BLaER1 treated with 17β-estradiol and CSF1 and Interleukin-3, amounts not matched to agents 10 nM and 100 nM (cell line): ENCODE measurements around the gene RHOJ.

Source experiments
- H3K27ac ChIP-seq, 11 experiments: shearing (Covaris generic); formaldehyde crosslinking; 2 replicates each; pipeline ENCODE4 v1.8.1; 2022
- H3K27me3 ChIP-seq, 11 experiments: shearing (Covaris generic); formaldehyde crosslinking; 2 replicates each; pipeline ENCODE4 v1.8.1; 2022
- H3K36me3 ChIP-seq, 11 experiments: shearing (Covaris generic); formaldehyde crosslinking; 2 replicates each; pipeline ENCODE4 v1.8.1; 2022
- H3K4me1 ChIP-seq, 10 experiments: shearing (Covaris generic); formaldehyde crosslinking; 2 replicates each; pipeline ENCODE4 v1.8.1; 2022
- H3K4me2 ChIP-seq, 11 experiments: shearing (Covaris generic); formaldehyde crosslinking; 2 replicates each; pipeline ENCODE4 v1.8.1; 2022
- H3K4me3 ChIP-seq, 10 experiments: shearing (Covaris generic); formaldehyde crosslinking; 2 replicates each; pipeline ENCODE4 v1.8.1; 2022
- H3K9ac ChIP-seq, 11 experiments: shearing (Covaris generic); formaldehyde crosslinking; 2 replicates each; pipeline ENCODE4 v1.8.1; 2022
- H3K9me3 ChIP-seq, 11 experiments: shearing (Covaris generic); formaldehyde crosslinking; replicated peaks in 1 of 11; 2 replicates each; pipeline ENCODE4 v1.8.1; 2022
- H4K20me1 ChIP-seq, 11 experiments: shearing (Covaris generic); formaldehyde crosslinking; 2 replicates each; pipeline ENCODE4 v1.8.1; 2022
- Cebpa-rat ChIP-seq, 11 experiments: shearing (Covaris generic); IDR thresholded peaks; 2 replicates each; pipeline ENCODE4 v1.8.1; 2022

The RHOJ gene

GRCh38 chr14:63342371-63342770 is 138.1 kb downstream of the RHOJ start:
- Histone ChIP-seq H3K27me3 (no peaks in the 10 kb centered on the region), H3K27ac (no peak overlapping the region), H3K4me2 (no peak overlapping the region), H3K4me3 (no peak overlapping the region), H3K9ac (no peak overlapping the region), H3K9me3 (peaks cover 0 to 6% (median 0%) of the 10 kb centered on the region in 11 experiments; a peak in 2 of 22 replicates), H4K20me1 (no peaks in the 10 kb centered on the region), H3K4me1 (0 out of 20 replicates have a peak, but pooled peaks cover 0 to 4% (median 0%) of the 10 kb centered on the region in 10 experiments), H3K36me3 (no peaks in the 10 kb centered on the region)
- no peak for TF ChIP-seq Cebpa-rat (IDR thresholded peaks at IDR 0.05)
